HG02642 (cell line): ENCODE measurements around the gene KCNN3.
A peak's percentile ranks its signal among the peaks of the same experiment; 100 is the strongest.

Experiments
- ATAC-seq: cut with Tn5 transposase; IDR thresholded peaks from one replicate; pipeline ENCODE4 v1.9.1; 2021; ENCODE audit warnings: mild to moderate bottlenecking; ENCODE audit not compliant: unreplicated experiment, poor library complexity

KCNN3 gene

GRCh38 chr1:154845174-154845573 lies 24.9 kb downstream of the KCNN3 start:
- ATAC-seq: no peak

GRCh38 chr1:154844297-154844681 lies 25.8 kb downstream of the KCNN3 start:
- no peak for ATAC-seq

- no peak for ATAC-seq
Observed at GRCh38 chr1:154843636-154844296, 26.3 kb downstream of the KCNN3 start.

GRCh38 chr1:154842635-154843034 lies 27.4 kb downstream of the KCNN3 start:
- no peak for ATAC-seq

- no peak for ATAC-seq
Observed at GRCh38 chr1:154841384-154841783, 28.7 kb downstream of the KCNN3 start.

- ATAC-seq: no peak
Observed at GRCh38 chr1:154840269-154841176, 29.6 kb downstream of the KCNN3 start.

GRCh38 chr1:154839691-154840090 lies 30.4 kb downstream of the KCNN3 start:
- no peak for ATAC-seq

- ATAC-seq: no peak
Observed at GRCh38 chr1:154838988-154839387, 31.1 kb downstream of the KCNN3 start.

GRCh38 chr1:154838461-154838860 lies 31.6 kb downstream of the KCNN3 start:
- no peak for ATAC-seq

GRCh38 chr1:154837672-154838171 lies 32.4 kb downstream of the KCNN3 start:
- peak; percentile 75 for ATAC-seq

GRCh38 chr1:154837034-154837671 lies 32.9 kb downstream of the KCNN3 start:
- no peak for ATAC-seq

- ATAC-seq: no peak
Observed at GRCh38 chr1:154835531-154836324, 34.4 kb downstream of the KCNN3 start.

- no peak for ATAC-seq
Observed at GRCh38 chr1:154833841-154834240, 36.2 kb downstream of the KCNN3 start.

GRCh38 chr1:154833209-154833608 lies 36.9 kb downstream of the KCNN3 start:
- ATAC-seq: no peak

GRCh38 chr1:154832384-154832783 lies 37.7 kb downstream of the KCNN3 start:
- ATAC-seq: no peak

GRCh38 chr1:154831462-154831861 lies 38.6 kb downstream of the KCNN3 start:
- ATAC-seq: no peak

- ATAC-seq: no peak
Observed at GRCh38 chr1:154829062-154829461, 41.0 kb downstream of the KCNN3 start.

GRCh38 chr1:154824179-154825000 lies 45.7 kb downstream of the KCNN3 start:
- no peak for ATAC-seq

GRCh38 chr1:154822717-154823116 lies 47.4 kb downstream of the KCNN3 start:
- ATAC-seq: no peak
